ENCODE measurements around the gene VTI1A.

VTI1A gene

GRCh38 chr10:112628951-112629609 lies 182.1 kb downstream of the VTI1A start:
- no peak for TF ChIP-seq CTCF (conservative IDR thresholded peaks at IDR 0.05; ENCODE audit: low read depth, low read length)
- H3K4me3 ChIP-seq (ENCODE audit: low read length), result no peak overlapping the region
- no peak for DNase-seq (ENCODE audit: low read depth)

GRCh38 chr10:112631501-112632400 lies 184.7 kb downstream of the VTI1A start:
- no peak for TF ChIP-seq CTCF (conservative IDR thresholded peaks at IDR 0.05; ENCODE audit: low read depth, low read length)
- no peak overlapping the region for H3K4me3 ChIP-seq (ENCODE audit: low read length)
- no peak for DNase-seq (ENCODE audit: low read depth)

- DNase-seq (ENCODE audit: low read depth), result no peak
- H3K4me3 ChIP-seq (ENCODE audit: low read length), result no peak overlapping the region
- TF ChIP-seq CTCF (conservative IDR thresholded peaks at IDR 0.05; ENCODE audit: low read depth, low read length), result no peak
Measured at GRCh38 chr10:112634096-112634830, 187.2 kb downstream of the VTI1A start.

- no peak for TF ChIP-seq CTCF (conservative IDR thresholded peaks at IDR 0.05; ENCODE audit: low read depth, low read length)
- no peak for DNase-seq (ENCODE audit: low read depth)
- no peak overlapping the region for H3K4me3 ChIP-seq (ENCODE audit: low read length)
Measured at GRCh38 chr10:112637901-112638300, 190.9 kb downstream of the VTI1A start.

- H3K4me3 ChIP-seq (ENCODE audit: low read length), result no peak overlapping the region
- TF ChIP-seq CTCF (conservative IDR thresholded peaks at IDR 0.05; ENCODE audit: low read depth, low read length), result no peak
- no peak for DNase-seq (ENCODE audit: low read depth)
Measured at GRCh38 chr10:112639298-112639697, 192.3 kb downstream of the VTI1A start.

GRCh38 chr10:112640638-112641037 lies 193.6 kb downstream of the VTI1A start:
- H3K4me3 ChIP-seq (ENCODE audit: low read length), result no peak overlapping the region
- no peak for DNase-seq (ENCODE audit: low read depth)
- no peak for TF ChIP-seq CTCF (conservative IDR thresholded peaks at IDR 0.05; ENCODE audit: low read depth, low read length)
